ENCODE data around the gene RFC1. TPM values are rescaled to one million over a fixed set of nuclear protein-coding genes. Genes with fewer than 3 reads are reported as not detected.

Gene RFC1
- total RNA-seq, 2 donors from 2014 or later: 27.7 to 33.3 TPM

- H3K4me1 ChIP-seq (replicated peaks): no peaks in the 10 kb centered on the region
- 90% methylated on average over 2 of the region's 2 CpGs for WGBS
- H3K27me3 ChIP-seq (replicated peaks; ENCODE audit: insufficient read depth): no peaks in the 10 kb centered on the region
- H3K4me3 ChIP-seq: no peak overlapping the region
- intact Hi-C loops (cut with DNase I): no loop called here
- H3K36me3 ChIP-seq: no peaks in the 10 kb centered on the region
- no peak for DNase-seq (ENCODE audit: low spot score)
- TF ChIP-seq CTCF (IDR thresholded peaks at IDR 0.05) (no peak), POLR2A (IDR thresholded peaks at IDR 0.05) (no peak), POLR2AphosphoS5 (IDR thresholded peaks at IDR 0.05) (no peak)
- no peaks in the 10 kb centered on the region for H3K9me3 ChIP-seq
- no peak overlapping the region for H3K27ac ChIP-seq
These were observed 35.0 kb downstream of the RFC1 start for GRCh38 chr4:39331191-39331590.

DNA sequence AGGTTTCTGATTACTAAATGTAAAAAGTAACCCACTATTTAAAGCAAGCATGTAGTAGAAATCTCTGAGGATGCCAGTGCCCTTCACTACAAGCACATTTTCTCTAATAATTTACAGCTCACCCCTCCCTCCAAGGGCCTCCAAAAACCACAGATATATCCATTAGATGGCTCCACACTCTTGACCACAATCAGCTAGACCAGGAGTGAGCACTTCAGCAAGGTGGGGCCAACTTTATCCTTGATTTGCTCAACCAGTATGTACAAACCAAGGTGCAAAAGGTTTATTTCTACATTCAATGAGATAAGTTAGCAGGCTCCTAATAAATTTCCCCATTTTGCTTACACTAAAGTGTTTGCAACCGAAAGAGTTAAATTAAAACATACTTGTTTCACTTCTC, 35.8 kb downstream of the RFC1 start:
- no peaks in the 10 kb centered on the region for H3K36me3 ChIP-seq
- no peaks in the 10 kb centered on the region for H3K4me1 ChIP-seq (replicated peaks)
- H3K27ac ChIP-seq: no peak overlapping the region
- H3K4me3 ChIP-seq: no peak overlapping the region
- DNase-seq (ENCODE audit: low spot score): no peak
- WGBS: 100% methylated on average over 1 of the region's 1 CpG
- TF ChIP-seq POLR2A (IDR thresholded peaks at IDR 0.05): no peak
- no peak for TF ChIP-seq POLR2AphosphoS5 (IDR thresholded peaks at IDR 0.05)
- H3K9me3 ChIP-seq: no peaks in the 10 kb centered on the region
- intact Hi-C loops (cut with DNase I): no loop called here
- H3K27me3 ChIP-seq (replicated peaks; ENCODE audit: insufficient read depth): no peaks in the 10 kb centered on the region

DNA sequence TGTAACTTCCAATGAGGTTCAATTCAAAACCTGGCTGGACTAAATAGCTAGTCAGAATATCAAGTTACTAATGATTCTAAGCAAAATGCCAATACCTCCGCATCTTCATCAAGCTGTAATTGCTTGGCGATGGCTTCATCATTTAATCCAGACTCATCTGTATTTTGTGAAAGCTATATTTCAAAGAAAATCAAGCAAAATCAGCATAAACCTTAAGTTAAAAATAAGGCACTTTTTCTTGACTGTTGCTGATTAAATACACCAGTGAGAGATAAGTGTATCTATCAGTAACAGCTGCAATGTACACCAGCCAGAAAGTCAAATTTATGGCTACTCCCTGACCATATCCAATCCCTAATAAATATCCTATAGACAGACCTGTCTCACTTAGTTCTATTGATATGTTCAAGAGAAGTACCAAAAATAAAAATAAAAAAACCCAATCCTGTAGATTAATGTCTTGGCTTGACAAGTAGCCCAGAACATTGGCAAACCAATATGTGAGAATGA, 39.6 kb downstream of the RFC1 start:
- H3K27me3 ChIP-seq (replicated peaks; ENCODE audit: insufficient read depth): no peaks in the 10 kb centered on the region
- H3K4me1 ChIP-seq (replicated peaks): no peaks in the 10 kb centered on the region
- H3K27ac ChIP-seq: no peak overlapping the region
- TF ChIP-seq POLR2A (IDR thresholded peaks at IDR 0.05) (no peak), CTCF (IDR thresholded peaks at IDR 0.05) (no peak), POLR2AphosphoS5 (IDR thresholded peaks at IDR 0.05) (no peak)
- H3K36me3 ChIP-seq: no peaks in the 10 kb centered on the region
- no peak for DNase-seq (ENCODE audit: low spot score)
- no peaks in the 10 kb centered on the region for H3K9me3 ChIP-seq
- H3K4me3 ChIP-seq: no peak overlapping the region
- intact Hi-C loops (cut with DNase I): no loop called here
- WGBS: 100% methylated on average over 2 of the region's 2 CpGs

GRCh38 chr4:39324897-39325613, 41.1 kb downstream of the RFC1 start:
- Histone ChIP-seq H3K4me3 (no peak overlapping the region), H3K36me3 (no peaks in the 10 kb centered on the region), H3K27me3 (replicated peaks; ENCODE audit: insufficient read depth) (no peaks in the 10 kb centered on the region), H3K27ac (no peak overlapping the region), H3K4me1 (replicated peaks) (no peaks in the 10 kb centered on the region), H3K9me3 (no peaks in the 10 kb centered on the region)
- TF ChIP-seq CTCF (IDR thresholded peaks at IDR 0.05) (no peak), POLR2A (IDR thresholded peaks at IDR 0.05) (no peak), POLR2AphosphoS5 (IDR thresholded peaks at IDR 0.05) (no peak)
- WGBS: 80% methylated on average over 4 of the region's 4 CpGs
- intact Hi-C loops (cut with DNase I): no loop called here
- no peak for DNase-seq (ENCODE audit: low spot score)

DNA sequence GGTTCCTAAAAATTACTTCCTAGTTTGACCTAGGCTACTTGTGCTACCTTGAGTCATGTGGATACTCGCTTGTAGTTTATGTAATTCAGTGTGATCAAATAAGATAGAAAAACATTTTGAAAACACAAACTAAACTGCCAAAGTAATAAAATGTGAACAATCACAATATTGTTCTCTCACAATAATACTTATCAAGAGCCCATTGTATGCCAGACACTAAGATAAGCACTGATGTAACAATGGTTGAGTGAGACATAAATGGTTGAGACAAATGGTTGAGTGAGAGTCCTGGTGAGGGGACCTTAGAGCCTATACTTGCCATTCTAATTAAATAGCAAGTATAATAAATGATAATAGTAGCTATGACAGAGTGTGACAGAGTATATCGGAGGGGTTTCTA, 41.7 kb downstream of the RFC1 start:
- Histone ChIP-seq H3K4me1 (replicated peaks) (no peaks in the 10 kb centered on the region), H3K9me3 (no peaks in the 10 kb centered on the region), H3K27me3 (replicated peaks; ENCODE audit: insufficient read depth) (no peaks in the 10 kb centered on the region), H3K4me3 (no peak overlapping the region), H3K36me3 (no peaks in the 10 kb centered on the region), H3K27ac (no peak overlapping the region)
- WGBS: 79% methylated on average over 2 of the region's 2 CpGs
- TF ChIP-seq POLR2A (IDR thresholded peaks at IDR 0.05) (no peak), POLR2AphosphoS5 (IDR thresholded peaks at IDR 0.05) (no peak), CTCF (IDR thresholded peaks at IDR 0.05) (no peak)
- no peak for DNase-seq (ENCODE audit: low spot score)
- intact Hi-C loops (cut with DNase I): no loop called here

All from prostate gland (tissue), 2 donors.